DMS153 treated with DMSO at 0.1 percent for 48 hours (cell line): ENCODE results near the gene THEM4.
"Not testable (repeated sequence)": the region's sequence is repeated elsewhere in the genome, so short reads cannot be mapped to it uniquely, and the experiment has no call there.

ENCODE experiments used
- DNase-seq: peaks from one replicate; lab custom pipeline; 2025; ENCODE audit not compliant: unreplicated experiment; lab: John Stamatoyannopoulos, UW

THEM4 gene

GRCh38 chr1:151897991-151898431 is 11.3 kb downstream of the THEM4 start:
- no peak for DNase-seq

GRCh38 chr1:151893176-151893924 is 16.0 kb downstream of the THEM4 start:
- DNase-seq: no peak

- no peak for DNase-seq
Measured at GRCh38 chr1:151892190-151892589, 17.1 kb downstream of the THEM4 start.

GRCh38 chr1:151891512-151891911 is 17.8 kb downstream of the THEM4 start:
- DNase-seq: no peak

DNA sequence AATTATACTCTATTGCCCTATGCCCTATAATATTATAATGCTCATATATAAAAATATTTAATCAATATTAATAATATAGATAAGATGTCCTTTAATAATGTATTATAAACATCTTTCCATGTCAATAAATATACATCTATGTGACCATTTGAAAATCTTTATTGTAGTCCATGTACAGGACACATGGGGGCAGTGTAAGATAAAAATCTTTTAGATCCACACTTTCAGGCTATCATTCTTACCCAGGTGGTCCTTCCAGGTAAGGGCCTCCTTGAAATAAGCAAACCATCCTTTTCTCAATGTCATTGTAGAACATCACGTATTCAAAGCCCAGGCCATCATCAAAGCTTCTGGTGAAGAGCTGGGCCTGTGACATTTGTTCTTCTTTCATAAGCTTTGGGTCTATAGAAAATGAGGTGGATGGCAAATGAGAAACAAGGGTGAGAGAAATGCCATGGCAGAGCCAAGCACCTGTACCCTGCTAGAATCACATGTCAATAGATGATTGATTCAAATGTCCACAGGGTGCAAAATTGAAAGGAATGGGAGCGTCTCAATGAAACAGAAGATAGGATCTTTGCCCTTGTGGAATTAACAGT is 20.2 kb downstream of the THEM4 start:
- DNase-seq: no peak

GRCh38 chr1:151887028-151887427 is 22.3 kb downstream of the THEM4 start:
- no peak for DNase-seq

GRCh38 chr1:151885479-151885878 is 23.8 kb downstream of the THEM4 start:
- no peak for DNase-seq

DNA sequence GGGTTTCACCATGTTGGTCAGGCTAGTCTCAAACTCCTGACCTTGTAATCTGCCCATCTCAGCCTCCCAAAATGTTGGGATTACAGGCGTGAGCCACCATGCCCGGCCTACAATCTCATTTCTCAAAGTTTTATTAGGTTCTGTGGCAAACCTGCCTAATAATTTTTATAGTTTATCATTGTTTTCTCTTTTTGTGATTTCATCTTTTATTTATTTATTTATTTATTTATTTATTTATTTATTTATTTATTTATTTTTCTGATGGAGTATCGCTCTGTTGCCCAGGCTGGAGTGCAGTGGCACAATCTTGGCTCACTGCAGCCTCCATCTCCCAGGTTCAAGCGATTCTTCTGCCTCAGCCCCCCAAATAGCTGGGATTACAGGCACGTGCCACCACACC is 24.4 kb downstream of the THEM4 start:
- not testable (repeated sequence) for DNase-seq

GRCh38 chr1:151884445-151884844 is 24.9 kb downstream of the THEM4 start:
- not testable (repeated sequence) for DNase-seq

DNA sequence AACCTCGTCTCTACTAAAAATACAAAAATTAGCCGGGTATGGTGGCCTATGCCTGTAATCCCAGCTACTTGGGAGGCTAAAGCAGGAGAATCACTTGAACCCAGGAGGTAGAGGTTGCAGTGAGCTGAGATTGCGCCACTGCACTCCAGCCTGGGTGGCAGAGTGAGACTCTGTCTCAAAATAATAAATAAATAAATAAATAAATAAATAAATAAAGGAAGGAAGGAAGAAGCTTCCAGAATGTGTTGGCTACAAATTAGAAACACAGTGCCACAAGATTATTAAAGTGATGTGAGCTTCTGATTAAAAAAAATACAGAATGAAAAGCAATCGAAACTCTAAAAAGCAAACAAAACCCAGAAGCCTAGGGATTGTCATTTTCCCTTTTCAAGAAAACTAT is 25.4 kb downstream of the THEM4 start:
- DNase-seq: not testable (repeated sequence)

- DNase-seq: not testable (repeated sequence)
Measured at GRCh38 chr1:151882918-151883317, 26.4 kb downstream of the THEM4 start.

GRCh38 chr1:151882466-151882865 is 26.8 kb downstream of the THEM4 start:
- no peak for DNase-seq

DNA sequence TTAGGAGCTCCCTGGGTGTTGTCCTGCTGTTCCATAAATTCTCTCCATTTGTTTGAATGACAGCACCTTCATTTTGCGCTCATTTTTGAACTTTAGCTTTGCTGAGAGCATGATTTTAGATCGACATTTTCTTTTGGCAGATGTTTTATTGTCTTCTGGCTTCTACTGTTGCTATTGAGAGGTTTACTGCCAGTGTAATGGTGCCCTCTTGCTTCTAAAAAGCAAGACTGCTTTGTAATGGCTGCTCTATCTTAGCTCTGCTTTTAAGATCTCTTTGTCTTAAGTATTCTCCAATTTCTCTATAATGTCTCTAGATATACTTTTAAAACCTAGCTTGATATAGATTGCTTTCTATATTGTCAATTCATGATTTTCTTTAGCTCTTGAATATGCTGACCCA is 27.8 kb downstream of the THEM4 start:
- no peak for DNase-seq

DNA sequence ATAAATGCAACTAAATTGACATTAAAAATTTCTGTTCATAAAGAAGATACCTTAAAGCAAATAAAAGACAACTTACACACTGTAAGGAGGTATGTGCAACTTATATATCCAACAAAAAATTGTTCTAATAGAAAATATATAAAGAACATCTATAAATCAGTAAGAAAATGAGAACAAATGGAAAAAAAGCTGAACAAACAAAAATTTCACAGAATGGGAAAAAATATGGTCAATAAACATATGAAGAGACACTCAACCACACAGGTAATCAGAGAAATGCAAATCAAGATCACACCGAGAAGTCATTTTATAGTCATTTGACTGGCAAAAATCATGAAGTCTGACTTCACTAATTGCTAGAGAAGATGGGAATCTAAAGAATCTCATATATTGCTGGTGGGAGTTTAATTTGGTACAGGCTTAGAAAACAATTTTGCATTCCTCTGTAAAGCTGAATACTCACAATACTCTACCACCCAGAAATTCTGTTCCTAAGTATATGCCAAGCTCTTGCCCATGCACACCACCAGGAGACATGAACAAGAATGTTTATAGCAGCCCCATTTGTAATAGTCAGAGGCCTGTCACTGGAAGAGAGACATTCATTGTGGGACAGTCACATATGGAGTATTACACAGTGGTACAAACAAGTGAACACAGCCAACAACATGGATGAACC is 33.8 kb downstream of the THEM4 start:
- no peak for DNase-seq

DNA sequence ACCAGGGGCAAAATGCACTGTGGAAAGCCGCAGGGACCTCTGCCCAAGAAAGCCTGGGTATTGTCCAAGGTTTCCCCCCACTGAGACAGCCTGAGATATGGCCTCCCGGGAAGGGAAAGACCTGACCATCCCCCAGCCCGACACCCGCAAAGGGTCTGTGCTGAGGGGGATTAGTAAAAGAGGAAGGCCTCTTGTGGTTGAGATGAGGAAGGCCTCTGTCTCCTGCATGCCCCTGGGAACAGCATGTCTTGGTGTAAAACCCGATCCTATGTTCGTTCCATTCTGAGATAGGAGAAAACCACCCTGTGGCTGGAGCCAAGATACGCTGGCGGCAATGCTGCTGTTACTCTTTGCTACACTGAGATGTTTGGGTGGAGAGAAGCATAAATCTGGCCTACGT is 36.5 kb downstream of the THEM4 start:
- not testable (repeated sequence) for DNase-seq

- no peak for DNase-seq
Measured at GRCh38 chr1:151871284-151872030, 37.9 kb downstream of the THEM4 start.

DNA sequence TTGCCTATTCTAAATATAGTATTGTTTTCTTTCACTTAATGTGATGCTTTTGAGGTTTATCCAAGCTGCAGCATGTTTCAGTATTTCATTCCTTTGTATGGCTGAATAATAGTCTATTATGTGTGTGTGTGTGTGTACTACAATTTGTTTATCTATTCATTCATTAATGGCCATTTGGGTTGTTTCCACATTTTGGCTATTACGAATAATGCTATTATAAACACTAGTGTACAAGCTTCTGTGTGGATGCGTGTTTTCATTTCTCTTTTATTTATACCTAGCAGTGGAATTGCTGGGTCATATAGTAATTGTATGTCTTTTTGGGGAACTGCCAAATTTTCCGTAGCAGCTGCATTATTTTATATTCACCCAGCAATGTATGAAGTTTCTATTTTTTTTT is 40.8 kb downstream of the THEM4 start:
- no peak for DNase-seq

DNA sequence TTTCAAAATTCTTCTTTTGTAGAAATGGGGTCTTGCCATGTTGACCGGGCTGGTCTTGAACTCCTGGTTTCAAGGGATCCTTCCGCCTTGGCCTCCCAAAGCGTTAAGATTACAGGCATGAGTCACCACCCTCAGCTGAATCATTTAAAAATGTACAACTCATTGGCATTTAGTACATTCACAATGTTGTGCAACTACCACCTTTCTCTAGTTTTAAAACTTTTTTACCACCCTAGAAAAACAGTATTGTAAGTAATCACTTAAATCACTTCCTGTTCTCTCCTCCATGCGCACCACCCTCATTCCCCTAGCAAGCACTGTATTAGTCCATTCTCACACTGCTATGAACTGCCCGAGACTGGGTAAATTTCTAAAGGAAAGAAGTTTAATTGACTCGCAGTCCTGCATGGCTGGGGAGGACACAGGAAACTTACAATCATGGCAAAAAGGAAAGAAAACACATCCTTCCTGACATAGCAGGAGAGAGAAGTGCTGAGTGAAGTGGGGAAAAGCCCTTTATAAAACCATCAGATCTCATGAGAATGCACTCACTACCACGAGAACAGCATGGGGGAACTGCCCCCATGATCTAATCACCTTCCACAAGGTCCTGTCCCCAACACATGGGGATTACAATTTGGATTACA is 41.4 kb downstream of the THEM4 start:
- no peak for DNase-seq

GRCh38 chr1:151867321-151867720 is 42.0 kb downstream of the THEM4 start:
- DNase-seq: no peak

DNA sequence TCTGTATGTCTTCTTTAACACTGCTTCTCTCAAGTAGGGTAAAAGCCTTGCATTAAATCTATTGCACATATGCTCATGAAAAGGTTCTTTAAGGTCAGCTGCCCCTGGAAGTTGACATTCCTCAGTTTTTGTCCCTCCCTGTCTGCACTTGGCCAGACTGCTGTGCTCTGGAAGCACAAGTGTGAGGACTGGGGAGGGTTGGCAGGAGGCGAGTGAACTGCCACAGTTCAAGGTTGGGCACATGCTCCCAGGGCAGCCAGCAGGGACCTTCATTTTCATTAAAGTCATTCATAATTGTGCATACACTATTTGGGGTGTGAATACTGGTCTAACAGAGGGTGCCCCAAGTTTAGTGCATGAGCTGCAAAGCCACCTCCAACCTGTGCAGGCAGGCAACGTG is 44.9 kb downstream of the THEM4 start:
- DNase-seq: no peak

GRCh38 chr1:151862604-151863003 is 46.7 kb downstream of the THEM4 start:
- DNase-seq: no peak
